Gastroesophageal sphincter (tissue), 4 donors: ENCODE results near the gene MCM5. TPM values are rescaled to one million over a fixed set of nuclear protein-coding genes. Genes with fewer than 3 reads are reported as not detected.
"Not testable (repeated sequence)": the region's sequence is repeated elsewhere in the genome, so short reads cannot be mapped to it uniquely, and the experiment has no call there.

Experiments
- ATAC-seq: fragments of 150-250 bp; one replicate; pipeline ENCODE4 v1.9.1; 2016; ENCODE audit warnings: mild to moderate bottlenecking, moderate library complexity
- H3K27ac ChIP-seq, 4 donors: fragments of 200-600 bp; sonication (generic) in 3 of 4; 1 replicate in 3 of 4; 2 replicates in 1 of 4; pipeline ENCODE4 v1.5.1; 2016 to 2019
- H3K27me3 ChIP-seq: fragments of 200-600 bp; sonication (generic); one replicate; pipeline ENCODE4 v1.5.1; 2019
- H3K36me3 ChIP-seq, 2 donors: fragments of 200-600 bp; sonication (generic); one replicate each; pipeline ENCODE4 v1.5.1; 2019; ENCODE audit warnings: control low read depth in 1 of 2
- H3K4me1 ChIP-seq, 3 donors: fragments of 200-600 bp; sonication (generic); 1 replicate in 2 of 3; 2 replicates in 1 of 3; pipeline ENCODE4 v1.5.1; 2016 to 2019; ENCODE audit warnings: control low read depth in 2 of 3
- H3K4me3 ChIP-seq, 2 donors: fragments of 200-600 bp; sonication (generic); one replicate each; pipeline ENCODE4 v1.5.1; 2019; ENCODE audit warnings: mild to moderate bottlenecking in 1 of 2, moderate library complexity in 1 of 2
- H3K9me3 ChIP-seq, 3 donors: fragments of 200-600 bp; sonication (generic); one replicate each; pipeline ENCODE4 v1.5.1; 2017 to 2019; ENCODE audit warnings: control low read depth in 2 of 3
- EP300 ChIP-seq: sonication (generic); formaldehyde crosslinking; IDR thresholded peaks from one replicate; pipeline ENCODE4 v1.6.1; 2017; ENCODE audit warnings: antibody characterized with exemption, mild to moderate bottlenecking
- POLR2A ChIP-seq, 2 donors: fragments of 450-650 bp; IDR thresholded peaks; one replicate each; pipeline ENCODE4 v1.6.1; 2017; ENCODE audit warnings: antibody characterized with exemption in 2 of 2, mild to moderate bottlenecking in 2 of 2, moderate library complexity in 1 of 2
- POLR2AphosphoS5 ChIP-seq: sonication (generic); formaldehyde crosslinking; IDR thresholded peaks from one replicate; pipeline ENCODE4 v1.6.1; 2017; ENCODE audit warnings: antibody characterized with exemption
- WGBS, 2 donors: methylation state at CpG; one replicate each; pipeline ENCODE4 v1.1.5; 2018; ENCODE audit warnings: low coverage in 1 of 2; 5-methylcytosine and 5-hydroxymethylcytosine counted together
- total RNA-seq, 4 donors: library from RNA; depleted of rRNA; stranded (reverse); fragments of >200 nt; gene quantifications; one replicate each; pipeline ENCODE4 v1.1.0, GENCODE V29; 2016
- TF ChIP-seq, protein P1 (sequence below), 4 experiments: fragments of 200-600 bp in 2 of 4; fragments of 450-650 bp in 2 of 4; sonication (generic) in 1 of 4; IDR thresholded peaks; one replicate each; pipeline ENCODE4 v1.5.1; 2017 to 2019; ENCODE audit warnings: antibody characterized with exemption in 4 of 4, mild to moderate bottlenecking in 2 of 4, moderate library complexity in 2 of 4

The MCM5 gene
- total RNA-seq, 4 donors from 2014 or later: 14.5 to 19.2 (median 15.3) TPM

DNA sequence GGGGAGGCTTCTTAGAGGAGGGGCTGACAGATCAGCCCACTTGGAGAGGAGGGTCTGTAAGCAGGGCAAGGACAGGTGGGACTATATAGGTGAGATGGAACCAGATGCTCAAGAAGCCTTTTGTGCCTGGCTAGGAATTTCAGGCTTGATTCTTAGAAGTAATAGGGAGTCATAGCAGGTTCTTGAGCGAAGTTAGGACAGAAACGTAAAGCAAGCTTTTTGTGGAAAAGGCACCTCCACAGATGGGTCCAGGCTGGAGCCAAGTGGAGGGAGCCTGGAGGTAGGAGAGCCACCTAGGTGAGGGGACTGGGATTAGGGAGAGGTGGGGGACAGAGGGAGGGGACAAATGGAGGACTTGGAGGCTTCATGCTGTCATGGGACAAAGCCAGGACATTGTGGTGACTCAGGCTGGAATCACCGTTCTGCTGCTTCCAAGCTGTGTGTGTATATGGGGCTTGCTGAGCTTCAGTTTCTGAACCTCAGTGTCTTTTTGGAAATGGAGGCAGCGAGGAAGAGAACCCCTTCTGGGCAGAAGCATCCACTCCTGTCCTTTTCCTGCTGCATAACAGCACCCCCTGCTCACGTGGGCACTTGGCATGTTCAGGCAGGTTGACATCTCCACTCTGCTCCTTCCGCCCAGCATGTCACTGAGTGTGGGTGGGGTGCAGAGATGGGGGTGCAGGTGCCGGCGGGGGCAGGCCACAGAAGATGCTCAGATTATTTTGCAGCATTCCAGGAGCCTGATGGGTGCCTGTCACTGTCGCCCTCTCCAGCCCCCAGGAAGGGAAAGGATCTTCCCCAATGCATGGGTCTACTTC, 58.0 kb downstream of the MCM5 start:
- Histone ChIP-seq H3K9me3 (no peaks in the 10 kb centered on the region), H3K27ac (no peak overlapping the region), H3K36me3 (no peaks in the 10 kb centered on the region), H3K4me3 (no peak overlapping the region), H3K27me3 (no peaks in the 10 kb centered on the region), H3K4me1 (peaks cover 0 to 9% (median 0%) of the 10 kb centered on the region in 3 donors)
- TF ChIP-seq POLR2A (IDR thresholded peaks at IDR 0.05) (no peak), POLR2AphosphoS5 (no peak), EP300 (no peak)
- TF ChIP-seq, protein P1, sequence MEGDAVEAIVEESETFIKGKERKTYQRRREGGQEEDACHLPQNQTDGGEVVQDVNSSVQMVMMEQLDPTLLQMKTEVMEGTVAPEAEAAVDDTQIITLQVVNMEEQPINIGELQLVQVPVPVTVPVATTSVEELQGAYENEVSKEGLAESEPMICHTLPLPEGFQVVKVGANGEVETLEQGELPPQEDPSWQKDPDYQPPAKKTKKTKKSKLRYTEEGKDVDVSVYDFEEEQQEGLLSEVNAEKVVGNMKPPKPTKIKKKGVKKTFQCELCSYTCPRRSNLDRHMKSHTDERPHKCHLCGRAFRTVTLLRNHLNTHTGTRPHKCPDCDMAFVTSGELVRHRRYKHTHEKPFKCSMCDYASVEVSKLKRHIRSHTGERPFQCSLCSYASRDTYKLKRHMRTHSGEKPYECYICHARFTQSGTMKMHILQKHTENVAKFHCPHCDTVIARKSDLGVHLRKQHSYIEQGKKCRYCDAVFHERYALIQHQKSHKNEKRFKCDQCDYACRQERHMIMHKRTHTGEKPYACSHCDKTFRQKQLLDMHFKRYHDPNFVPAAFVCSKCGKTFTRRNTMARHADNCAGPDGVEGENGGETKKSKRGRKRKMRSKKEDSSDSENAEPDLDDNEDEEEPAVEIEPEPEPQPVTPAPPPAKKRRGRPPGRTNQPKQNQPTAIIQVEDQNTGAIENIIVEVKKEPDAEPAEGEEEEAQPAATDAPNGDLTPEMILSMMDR (IDR thresholded peaks at IDR 0.05): no peak
- WGBS, 2 donors: 81 to 82% methylated on average over 7 to 9 of the region's 9 CpGs
- ATAC-seq: no peak

DNA sequence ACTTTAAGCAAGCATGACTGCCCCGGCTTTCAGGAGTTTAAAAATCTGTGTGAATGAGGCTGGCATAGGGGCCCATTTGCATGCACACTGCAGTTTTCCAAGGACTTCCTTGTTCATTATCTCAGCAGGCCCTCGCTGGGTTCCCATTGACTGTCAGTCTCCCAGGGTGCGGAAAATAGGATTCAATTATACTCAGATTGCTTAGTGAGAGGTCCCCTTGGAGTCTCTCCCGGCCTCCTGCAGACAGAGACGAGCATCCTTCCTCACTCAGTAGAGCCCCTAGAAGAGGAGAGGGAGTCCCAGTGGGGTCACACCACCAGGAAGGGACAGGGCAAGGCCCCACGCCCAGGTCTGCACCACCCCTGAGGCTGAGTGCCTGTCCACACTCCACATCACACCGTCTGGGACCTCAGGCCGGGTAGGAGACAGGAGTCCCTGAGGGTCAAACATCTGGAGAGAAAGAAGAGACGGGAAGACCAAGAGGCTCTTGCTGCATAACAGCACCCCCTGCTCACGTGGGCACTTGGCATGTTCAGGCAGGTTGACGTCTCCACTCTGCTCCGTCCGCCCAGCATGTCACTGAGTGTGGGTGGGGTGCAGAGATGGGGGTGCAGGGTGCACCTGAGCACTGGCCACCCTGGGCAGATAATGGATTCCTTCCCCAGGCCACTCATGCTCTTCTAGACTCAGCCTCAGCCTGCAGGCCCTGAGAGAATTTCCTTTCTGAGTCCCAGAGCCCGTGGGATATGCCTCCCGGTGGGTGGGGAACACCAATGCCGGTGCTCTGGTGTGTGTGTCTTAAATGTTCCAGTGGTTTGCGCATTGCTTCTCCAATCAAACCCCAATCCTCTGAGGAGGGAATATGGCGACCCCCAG, 58.8 kb downstream of the MCM5 start:
- H3K9me3 ChIP-seq: no peaks in the 10 kb centered on the region
- 90% methylated on average over 6 to 8 of the region's 18 CpGs for WGBS, 2 donors
- no peak for ATAC-seq
- H3K27me3 ChIP-seq: no peaks in the 10 kb centered on the region
- peaks cover 0 to 9% (median 0%) of the 10 kb centered on the region in 3 donors for H3K4me1 ChIP-seq
- TF ChIP-seq POLR2A (IDR thresholded peaks at IDR 0.05) (no peak), EP300 (no peak), POLR2AphosphoS5 (no peak)
- TF ChIP-seq, protein P1 (IDR thresholded peaks at IDR 0.05): no peak
- no peak overlapping the region for H3K4me3 ChIP-seq
- no peak overlapping the region for H3K27ac ChIP-seq
- no peaks in the 10 kb centered on the region for H3K36me3 ChIP-seq

DNA sequence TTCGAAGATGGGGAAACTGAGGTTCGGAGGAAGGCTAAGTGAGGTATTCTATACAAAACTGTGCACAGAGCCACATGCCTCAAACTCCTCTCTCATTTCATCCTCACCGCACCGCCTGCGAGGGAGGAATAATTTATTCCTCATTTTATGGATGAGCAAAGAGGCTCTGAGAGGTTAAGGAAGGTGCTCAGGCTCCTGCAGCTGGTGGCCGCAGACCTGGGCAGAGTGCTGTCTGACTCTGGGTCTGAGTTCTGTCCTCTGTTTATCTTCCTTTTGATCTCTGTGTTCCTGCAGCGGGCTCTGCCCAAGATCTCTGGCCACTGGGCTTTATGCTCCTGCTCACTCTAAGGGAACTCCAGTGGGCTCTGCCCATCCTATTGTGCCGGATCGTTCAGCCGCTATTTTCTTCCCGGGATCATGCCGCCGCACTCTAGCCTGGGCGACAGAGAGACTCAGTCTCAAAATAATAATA, 59.5 kb downstream of the MCM5 start:
- no peak for TF ChIP-seq EP300
- no peak for TF ChIP-seq POLR2AphosphoS5
- TF ChIP-seq, protein P1 (IDR thresholded peaks at IDR 0.05): no peak
- no peak for TF ChIP-seq POLR2A (IDR thresholded peaks at IDR 0.05)
- H3K36me3 ChIP-seq: no peaks in the 10 kb centered on the region
- H3K27me3 ChIP-seq: no peaks in the 10 kb centered on the region
- WGBS, 2 donors: 93 to 100% methylated on average over 4 to 5 of the region's 14 CpGs
- ATAC-seq: no peak
- no peaks in the 10 kb centered on the region for H3K9me3 ChIP-seq
- no peak overlapping the region for H3K4me3 ChIP-seq
- peaks cover 0 to 3% (median 0%) of the 10 kb centered on the region in 3 donors for H3K4me1 ChIP-seq
- H3K27ac ChIP-seq: no peak overlapping the region

DNA sequence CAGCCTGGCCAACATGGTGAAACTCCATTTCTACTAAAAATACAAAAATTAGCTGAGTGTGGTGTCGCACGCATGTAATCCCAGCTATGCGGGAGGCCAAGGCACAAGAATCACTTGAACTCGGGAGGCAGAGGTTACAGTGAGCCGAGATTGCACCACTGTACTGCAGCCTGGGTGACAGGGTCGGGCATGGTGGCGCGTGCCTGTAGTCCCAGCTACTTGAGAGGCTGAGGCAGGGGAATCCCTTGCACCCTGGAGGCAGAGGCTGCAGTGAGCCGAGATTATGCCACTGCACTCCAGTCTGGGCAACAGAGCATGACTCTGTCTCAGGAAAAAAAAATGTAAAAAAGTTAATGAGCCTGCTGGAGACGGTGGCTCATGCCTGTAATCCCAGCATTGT, 60.0 kb downstream of the MCM5 start:
- H3K9me3 ChIP-seq, H3K4me3 ChIP-seq, H3K27me3 ChIP-seq, H3K4me1 ChIP-seq, H3K36me3 ChIP-seq, ATAC-seq, H3K27ac ChIP-seq: not testable (repeated sequence)
- 62 to 100% methylated on average over 1 to 3 of the region's 10 CpGs for WGBS, 2 donors

DNA sequence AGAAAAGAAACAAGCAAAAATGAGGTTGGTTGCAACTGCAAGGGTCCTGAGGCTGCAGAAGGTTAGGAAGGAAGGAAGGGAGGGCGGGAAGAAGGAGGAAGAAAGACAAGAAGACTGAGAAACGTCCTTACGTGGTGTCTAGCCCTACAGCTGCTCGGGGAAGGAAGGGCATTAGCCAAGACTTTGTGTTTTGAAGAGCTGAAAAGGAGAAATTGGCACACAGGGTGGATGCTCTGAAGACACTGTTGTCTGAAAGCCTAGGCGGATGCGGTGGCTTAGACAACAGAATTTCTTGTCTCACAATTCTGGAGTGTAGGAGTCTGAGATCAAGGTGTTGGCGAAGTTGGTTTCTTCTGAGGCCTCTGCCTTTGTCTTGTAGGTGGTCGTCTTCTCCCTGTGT, 60.7 kb downstream of the MCM5 start:
- ATAC-seq: no peak
- 73 to 88% methylated on average over 4 to 8 of the region's 8 CpGs for WGBS, 2 donors
- no peaks in the 10 kb centered on the region for H3K27me3 ChIP-seq
- no peaks in the 10 kb centered on the region for H3K9me3 ChIP-seq
- H3K27ac ChIP-seq: no peak overlapping the region
- TF ChIP-seq POLR2A (IDR thresholded peaks at IDR 0.05): no peak
- TF ChIP-seq, protein P1 (IDR thresholded peaks at IDR 0.05): no peak
- no peak for TF ChIP-seq POLR2AphosphoS5
- TF ChIP-seq EP300: no peak
- no peaks in the 10 kb centered on the region for H3K36me3 ChIP-seq
- no peak overlapping the region for H3K4me3 ChIP-seq
- peaks cover 0 to 6% (median 0%) of the 10 kb centered on the region in 3 donors for H3K4me1 ChIP-seq
